HL-60 (cell line): Measurements from ENCODE around the gene C1orf53.

Source experiments
- CTCF ChIP-seq: IDR thresholded peaks from one replicate; pipeline ENCODE4 v1.5.1; 2011; ENCODE audit warnings: low read length, control low read depth, inconsistent platforms; ENCODE audit not compliant: insufficient read depth
- POLR2AphosphoS5 ChIP-seq: IDR thresholded peaks from 2 replicates; pipeline ENCODE4 v1.6.1; 2012; ENCODE audit warnings: low read depth
- REST ChIP-seq: IDR thresholded peaks from 2 replicates; pipeline ENCODE4 v1.6.1; 2012; ENCODE audit warnings: low read depth; ENCODE audit not compliant: insufficient replicate concordance
- SPI1 ChIP-seq: IDR thresholded peaks from 2 replicates; pipeline ENCODE4 v1.6.1; 2012; ENCODE audit warnings: low read depth, mild to moderate bottlenecking, borderline replicate concordance

- TF ChIP-seq CTCF (no peak), POLR2AphosphoS5 (no peak), SPI1 (no peak), REST (no peak)
These were observed 31.2 kb downstream of the C1orf53 start for GRCh38 chr1:197933647-197934046.
